Activated T-cell treated with anti-CD3 and anti-CD28 coated beads for 1 hour (primary cell): ENCODE results near the gene CD7.

Source experiments
- DNase-seq: peaks from one replicate; pipeline ENCODE4 v3.0.0-alpha.2; 2020; ENCODE audit warnings: low read depth

Gene CD7

GRCh38 chr17:82314012-82314726 is 3.2 kb downstream of the CD7 start:
- DNase-seq = no peak

DNA sequence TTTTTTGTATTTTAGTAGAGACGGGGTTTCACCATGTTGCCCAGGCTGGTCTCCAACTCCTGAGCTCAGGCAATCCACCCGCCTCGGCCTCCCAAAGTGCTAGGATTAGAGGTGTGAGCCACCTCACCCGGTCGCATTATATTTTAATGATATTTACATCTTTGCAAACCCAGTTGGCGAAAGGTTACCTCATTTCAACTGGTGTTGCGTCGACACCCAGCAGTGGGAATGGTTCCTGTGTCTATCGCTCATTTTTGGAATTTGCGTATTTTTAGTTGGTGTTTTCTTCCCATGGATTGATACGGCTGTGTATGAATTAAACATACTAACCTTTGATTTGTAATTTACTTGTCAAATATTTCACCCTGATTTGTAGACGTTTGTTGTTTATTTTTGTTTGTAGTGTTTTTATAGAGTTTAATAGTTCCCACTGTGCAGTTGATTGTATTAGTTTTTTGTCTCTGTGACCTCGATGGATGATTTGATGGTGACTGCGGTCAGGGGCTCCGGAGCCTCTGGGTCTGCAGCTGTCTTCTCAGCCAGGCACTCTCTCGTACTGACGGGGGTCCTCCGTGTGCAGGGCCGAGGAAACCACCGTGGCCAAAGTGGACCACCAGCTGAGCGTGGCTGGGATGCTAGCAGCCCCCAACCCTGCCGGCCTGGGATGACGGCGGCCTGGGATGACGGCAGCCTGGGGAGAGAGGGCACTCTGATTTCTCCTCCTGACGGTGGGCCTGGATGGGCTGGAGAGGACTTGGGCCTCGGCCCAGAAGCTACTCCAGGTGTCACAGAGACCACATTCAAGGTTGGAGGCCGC is 4.0 kb downstream of the CD7 start:
- no peak for DNase-seq

DNA sequence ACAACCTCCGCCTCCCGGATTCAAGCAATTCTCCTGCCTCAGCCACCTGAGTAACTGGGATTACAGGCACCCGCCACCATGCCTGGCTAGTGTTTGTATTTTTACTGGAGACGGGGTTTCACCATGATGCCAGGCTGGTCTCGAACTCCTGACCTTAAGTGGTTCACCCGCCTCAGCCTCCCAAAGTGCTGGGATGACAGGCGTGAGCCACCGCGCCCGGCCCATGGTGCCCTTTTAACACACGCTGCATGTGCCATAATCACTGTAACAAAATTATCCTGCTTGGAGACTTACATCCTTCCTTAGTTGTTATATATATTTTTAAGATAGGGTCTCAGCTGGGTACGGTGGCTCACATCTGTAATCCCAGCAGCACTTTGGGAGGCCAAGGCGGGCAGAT is 5.4 kb downstream of the CD7 start:
- no peak for DNase-seq

- no peak for DNase-seq
Observed at GRCh38 chr17:82310877-82311276, 6.5 kb downstream of the CD7 start.

DNA sequence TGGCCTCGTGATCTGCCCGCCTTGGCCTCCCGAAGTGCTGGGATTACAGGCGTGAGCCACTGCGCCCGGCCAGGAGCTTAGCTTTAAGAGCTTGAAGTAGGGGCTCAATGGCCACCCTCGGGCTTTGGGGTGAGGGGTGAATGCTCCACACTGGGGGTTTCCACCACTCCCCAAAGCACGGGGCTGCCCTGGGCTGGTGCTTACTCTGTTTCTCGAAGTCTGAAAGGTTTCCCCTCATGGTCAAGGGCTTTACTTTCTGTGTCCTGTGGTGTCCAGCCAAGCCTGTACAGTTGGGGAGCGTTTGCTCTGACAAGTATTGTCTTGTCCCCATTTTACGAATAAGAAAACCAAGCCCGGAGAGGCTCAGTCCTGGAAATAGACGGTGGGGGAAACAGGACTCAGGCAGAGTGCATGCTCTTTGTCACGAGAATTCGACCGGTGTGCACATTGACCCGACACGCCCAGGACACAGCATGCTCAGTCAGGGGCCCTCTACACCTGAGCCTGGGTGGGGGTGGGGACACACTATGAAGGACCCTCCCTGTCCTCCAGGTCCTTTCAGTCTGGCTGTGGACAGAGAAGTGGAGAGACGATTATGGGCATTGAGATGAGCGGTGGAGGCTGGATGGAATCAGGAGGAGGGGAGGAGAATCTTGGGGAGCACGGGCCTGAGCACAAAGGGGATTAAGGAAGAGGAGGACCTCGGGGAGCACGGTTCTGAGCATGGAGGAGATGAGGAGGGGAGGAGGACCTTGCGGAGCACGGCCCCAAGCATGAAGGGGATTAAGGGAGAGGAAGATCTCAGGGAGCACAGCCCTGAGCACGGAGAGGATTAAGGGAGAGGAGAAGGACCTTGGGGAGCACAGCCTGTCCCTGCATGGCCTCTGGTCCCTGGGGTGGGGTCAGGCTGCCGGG is 7.5 kb downstream of the CD7 start:
- DNase-seq = no peak

DNA sequence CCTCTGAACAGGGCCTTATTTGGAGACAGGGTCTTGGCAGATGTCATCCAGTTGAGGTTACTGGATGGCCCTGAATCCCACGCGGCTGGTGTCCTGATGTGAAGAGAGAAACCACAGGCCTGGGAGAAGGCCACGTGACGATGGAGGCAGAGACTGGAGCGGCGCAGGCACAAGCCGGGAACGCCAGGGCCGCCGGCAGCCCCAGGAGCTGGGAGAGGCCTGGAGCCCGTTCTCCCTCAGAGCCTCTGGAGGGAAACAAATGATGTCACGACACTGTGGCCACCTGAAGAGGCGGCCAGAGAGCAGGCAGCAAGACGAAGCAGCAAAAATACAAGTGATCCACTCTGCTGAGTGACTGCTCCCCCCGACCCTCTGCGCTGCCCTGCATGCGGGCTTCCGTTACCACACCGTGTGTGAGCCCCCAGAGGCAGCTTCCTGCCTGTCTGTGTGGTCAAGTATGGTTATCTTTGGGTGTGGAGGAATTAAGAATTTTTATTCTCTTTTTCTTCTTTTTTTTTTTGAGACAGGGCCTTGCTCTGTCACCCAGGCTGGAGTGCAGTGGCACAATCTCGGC is 11.6 kb downstream of the CD7 start:
- no peak for DNase-seq

GRCh38 chr17:82304826-82305726 is 12.3 kb downstream of the CD7 start:
- no peak for DNase-seq

GRCh38 chr17:82303944-82304808 is 13.2 kb downstream of the CD7 start:
- DNase-seq = no peak

- no peak for DNase-seq
Observed at GRCh38 chr17:82302991-82303943, 14.1 kb downstream of the CD7 start.

DNA sequence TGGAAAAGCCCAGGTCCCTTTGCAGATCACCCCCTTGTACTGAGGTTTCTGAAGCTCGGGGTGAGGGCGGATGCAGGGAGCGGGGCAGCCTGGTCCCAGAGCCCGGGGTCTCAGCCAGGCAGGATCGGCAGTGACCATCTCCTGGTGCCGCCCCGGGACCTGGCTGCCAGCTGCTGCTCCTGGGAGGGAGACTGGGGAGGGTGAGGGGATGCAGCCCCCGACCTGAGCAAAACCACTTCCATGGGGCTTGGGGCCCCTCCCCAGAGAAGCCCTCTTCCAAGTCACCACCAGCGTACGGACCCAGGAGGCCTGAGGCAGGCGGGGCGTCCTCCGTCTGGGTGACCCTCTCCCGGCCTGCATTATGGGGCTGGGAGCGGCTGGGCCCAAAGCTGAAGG is 14.8 kb downstream of the CD7 start:
- no peak for DNase-seq

DNA sequence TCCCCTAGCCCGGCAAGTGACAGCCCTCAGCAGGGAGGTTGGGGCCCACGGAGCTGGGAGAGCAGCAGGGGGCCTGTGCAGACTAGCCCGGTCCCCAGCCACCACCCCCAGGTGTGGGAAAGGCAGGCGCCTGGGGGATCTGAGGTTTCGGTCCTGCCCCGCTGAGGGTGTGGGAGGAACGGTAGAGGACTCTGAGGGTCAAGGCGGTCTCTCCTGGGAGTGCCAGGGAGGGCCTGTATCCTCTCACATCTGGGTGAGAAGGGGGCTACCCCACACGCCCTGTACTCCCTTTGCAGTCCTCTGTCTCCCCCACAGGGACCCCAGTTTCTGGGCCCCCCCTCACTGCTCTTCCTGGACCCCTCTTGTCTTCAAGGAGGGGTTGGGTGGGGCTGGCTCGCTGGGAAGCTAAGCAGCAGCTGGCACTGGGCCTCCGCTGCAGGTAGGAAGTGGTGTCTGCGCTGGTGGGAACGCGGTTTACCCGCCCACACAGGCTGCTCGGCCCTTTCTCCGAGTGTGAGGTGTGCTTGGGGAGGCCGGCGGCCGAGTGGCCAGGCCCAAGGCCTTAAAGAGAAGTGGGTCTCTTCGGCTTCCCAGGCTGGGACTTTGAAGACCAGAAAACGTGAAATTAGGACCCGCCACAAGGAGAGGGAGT is 15.4 kb downstream of the CD7 start:
- DNase-seq = peak; percentile 41

DNA sequence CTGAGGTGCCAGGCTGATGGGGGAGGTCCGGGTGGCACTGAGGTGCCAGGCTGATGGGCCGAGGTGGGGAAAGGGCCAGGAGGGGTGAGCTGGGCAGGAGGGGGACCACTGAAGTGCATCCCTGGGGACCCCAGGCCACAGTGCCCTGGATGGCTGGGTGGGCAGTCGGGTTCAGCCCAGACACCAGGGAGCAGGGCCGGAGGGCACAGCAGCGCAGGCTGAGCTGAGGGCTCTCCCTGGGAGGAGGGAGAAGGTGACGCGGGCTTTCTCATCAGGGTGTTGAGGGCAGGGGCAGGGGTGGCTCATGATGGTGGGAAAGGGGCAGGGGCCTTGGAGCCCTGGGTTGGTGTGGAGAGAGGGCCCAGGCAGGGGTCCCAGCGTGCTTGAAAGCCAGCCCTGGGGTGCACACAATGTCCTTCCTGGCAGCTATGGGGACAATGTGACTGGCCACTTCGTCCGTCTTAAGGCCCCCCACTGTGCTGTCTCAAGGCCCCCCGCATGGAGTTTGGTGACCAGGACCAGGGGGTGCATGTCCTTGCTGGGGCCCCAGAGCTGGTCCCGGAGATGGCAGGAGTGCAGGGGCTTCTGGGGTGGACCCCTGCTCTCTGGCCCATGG is 16.0 kb downstream of the CD7 start:
- DNase-seq = no peak

- peak; percentile 65 for DNase-seq
Observed at GRCh38 chr17:82300707-82301270, 16.6 kb downstream of the CD7 start.

- no peak for DNase-seq
Observed at GRCh38 chr17:82300228-82300627, 17.2 kb downstream of the CD7 start.

- no peak for DNase-seq
Observed at GRCh38 chr17:82299452-82299851, 18.0 kb downstream of the CD7 start.

- no peak for DNase-seq
Observed at GRCh38 chr17:82298538-82299421, 18.6 kb downstream of the CD7 start.
